ENCODE measurements around the gene PDP2. TPM values are rescaled to one million over a fixed set of nuclear protein-coding genes. Genes with fewer than 3 reads are reported as not detected.

PDP2 gene
- polyA plus RNA-seq, 1 donor from 2014 or later = 4.2 TPM

Other genes with a start within 250 kb of the PDP2 start
- gene CMTM4, start 183.8 kb upstream of the PDP2 start, polyA plus RNA-seq = 26.1 and 27.2 TPM in 2 replicates
- gene DYNC1LI2, start 128.9 kb upstream of the PDP2 start, polyA plus RNA-seq = 237 and 249 TPM in 2 replicates
- 0.38 TPM in 1 of 2 replicates, not detected in the other for gene TERB1, start 78.9 kb upstream of the PDP2 start, polyA plus RNA-seq
- 209 and 227 TPM in 2 replicates for gene NAE1, start 49.5 kb upstream of the PDP2 start, polyA plus RNA-seq
- not detected in 2 replicates for gene CA7, start 36.1 kb upstream of the PDP2 start, polyA plus RNA-seq
- not detected in 2 replicates for gene CDH16, start 38.4 kb downstream of the PDP2 start, polyA plus RNA-seq
- gene RRAD, start 45.0 kb downstream of the PDP2 start, polyA plus RNA-seq = 1.0 TPM in 2 replicates
- 323 and 339 TPM in 2 replicates for gene CIAO2B, start 53.9 kb downstream of the PDP2 start, polyA plus RNA-seq
- 22.9 and 31.4 TPM in 2 replicates for gene CES2, start 55.0 kb downstream of the PDP2 start, polyA plus RNA-seq
- 1.8 and 3.7 TPM in 2 replicates for gene CES3, start 80.8 kb downstream of the PDP2 start, polyA plus RNA-seq
- 47.0 and 51.2 TPM in 2 replicates for gene CES4A, start 108.1 kb downstream of the PDP2 start, polyA plus RNA-seq
- gene CBFB, start 148.6 kb downstream of the PDP2 start, polyA plus RNA-seq = 31.1 and 32.6 TPM in 2 replicates
- 9.8 and 25.9 TPM in 2 replicates for gene PHAF1, start 229.4 kb downstream of the PDP2 start, polyA plus RNA-seq